Panc1 (cell line): ENCODE data around the gene CLRN1. TPM values are rescaled to one million over a fixed set of nuclear protein-coding genes. Genes with fewer than 3 reads are reported as not detected.

Experiments used
- ATAC-seq: fragments of 200-7000 bp; cut with Tn5 transposase; 2 replicates; pipeline ENCODE4 v1.9.1; 2020; ENCODE audit warnings: mild to moderate bottlenecking, moderate library complexity
- BruUV-seq: library from RNA; stranded (reverse); fragments of 400-500 nt; replicated peaks from 2 replicates; lab custom pipeline; 2021; lab: Mats Ljungman, UMichigan
- CTCF ChIA-PET: fragments of 300-600 bp; sonication (Branson Sonifier 250); formaldehyde crosslinking; loops from one replicate; lab custom pipeline; 2022; ENCODE audit warnings: antibody characterized with exemption; lab: Charles Lee
- POLR2A ChIA-PET: fragments of 300-600 bp; sonication (Branson Sonifier 250); formaldehyde crosslinking; loops from one replicate; lab custom pipeline; 2022; ENCODE audit warnings: antibody characterized with exemption; lab: Charles Lee
- DNase-seq: peaks from one replicate; pipeline ENCODE4 v3.0.0-alpha.2; 2010; ENCODE audit warnings: low read depth, low spot score
- H3K27ac ChIP-seq: 2 replicates; pipeline ENCODE4 v1.5.1; 2011; ENCODE audit warnings: mild to moderate bottlenecking, low read length, inconsistent platforms
- H3K27me3 ChIP-seq: fragments of 200-500 bp; sonication (Bioruptor generic); 2 replicates; pipeline ENCODE4 v1.6.0; 2014; ENCODE audit warnings: low read length, inconsistent platforms; ENCODE audit not compliant: control insufficient read depth, insufficient read depth
- H3K36me3 ChIP-seq: fragments of 200-500 bp; sonication (Bioruptor generic); 2 replicates; pipeline ENCODE4 v1.5.1; 2014; ENCODE audit warnings: inconsistent platforms, mild to moderate bottlenecking, low read length, moderate library complexity; ENCODE audit not compliant: control insufficient read depth, insufficient read depth
- H3K4me1 ChIP-seq: 2 replicates; pipeline ENCODE4 v1.5.1; 2011; ENCODE audit warnings: inconsistent platforms, mild to moderate bottlenecking, low read length, moderate library complexity; ENCODE audit not compliant: control insufficient read depth, insufficient read depth
- H3K4me3 ChIP-seq, 2 experiments: 2 replicates each; pipeline ENCODE4 v1.5.1; 2011 to 2012; ENCODE audit warnings: low read depth in 2 of 2, low read length in 2 of 2, mild to moderate bottlenecking in 2 of 2, inconsistent platforms in 1 of 2, moderate library complexity in 1 of 2
- H3K9me3 ChIP-seq: fragments of 200-500 bp; sonication (Bioruptor generic); 2 replicates; pipeline ENCODE4 v1.5.1; 2014; ENCODE audit warnings: low read depth, mild to moderate bottlenecking, inconsistent platforms, low read length, moderate library complexity; ENCODE audit not compliant: control insufficient read depth, insufficient read depth
- POLR2AphosphoS5 ChIP-seq: IDR thresholded peaks from 2 replicates; pipeline ENCODE4 v1.6.1; 2012; ENCODE audit warnings: mild to moderate bottlenecking, low read depth, low read length, moderate library complexity
- SIN3A ChIP-seq: IDR thresholded peaks from 2 replicates; pipeline ENCODE4 v1.6.1; 2012; ENCODE audit warnings: low read depth, mild to moderate bottlenecking, low read length, moderate library complexity, borderline replicate concordance; ENCODE audit not compliant: insufficient read depth
- TCF7L2 ChIP-seq: IDR thresholded peaks from 2 replicates; pipeline ENCODE4 v1.6.1; 2011; ENCODE audit warnings: mild to moderate bottlenecking, low read depth, low read length, inconsistent platforms
- in situ Hi-C: cut with HindIII; loops from 2 replicates; pipeline ENCODE4 v1.10.0; 2016; ENCODE audit warnings: low sequenced_read_pairs, low pct_unique_long_range_greater_than_20kb
- intact Hi-C: fragments of 100-400 bp; cut with micrococcal nuclease; formaldehyde crosslinking; loops from one replicate; pipeline ENCODE4 v1.10.0; 2022; ENCODE audit not compliant: unreplicated experiment
- total RNA-seq: library from RNA; stranded (reverse); gene quantifications from one replicate; pipeline ENCODE4 v1.2.1, GENCODE V29; 2021; ENCODE audit not compliant: unreplicated experiment
- TF ChIP-seq, protein P1 (sequence below): fragments of 450-650 bp; IDR thresholded peaks from 2 replicates; pipeline ENCODE4 v1.5.1; 2017; ENCODE audit warnings: mild to moderate bottlenecking
- TF ChIP-seq, protein P2 (sequence below), 2 experiments: IDR thresholded peaks; 2 replicates each; pipeline ENCODE4 v1.6.1; 2011 to 2012; ENCODE audit warnings: low read depth in 2 of 2, control low read depth in 1 of 2, low read length in 1 of 2, mild to moderate bottlenecking in 1 of 2, moderate library complexity in 1 of 2; ENCODE audit not compliant: insufficient read depth in 1 of 2

CLRN1 gene
- total RNA-seq, 1 experiment from 2014 or later = not detected

DNA sequence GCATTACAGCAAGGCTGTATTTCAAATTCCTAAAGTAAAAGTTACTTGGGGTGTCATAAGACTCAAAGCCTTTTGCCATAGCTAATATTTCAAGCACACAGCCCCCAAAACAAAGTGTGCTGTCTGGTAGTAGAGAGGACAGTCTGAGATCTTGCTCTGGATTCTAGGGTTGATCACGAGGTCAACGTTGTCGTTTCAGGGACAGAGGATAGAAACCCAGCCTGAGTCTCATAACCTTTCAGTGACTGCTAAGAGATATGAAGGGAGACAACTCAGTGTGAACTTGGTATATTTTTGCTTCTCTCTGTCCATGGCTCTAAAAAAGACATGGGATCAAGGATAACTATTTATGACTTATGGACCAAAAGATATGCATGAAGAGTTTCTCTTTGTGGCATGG is 41.7 kb downstream of the CLRN1 start:
- Histone ChIP-seq H3K36me3 (no peaks in the 10 kb centered on the region), H3K27me3 (peaks cover 32% of the 10 kb centered on the region), H3K9me3 (no peaks in the 10 kb centered on the region), H3K27ac (no peak overlapping the region), H3K4me1 (0 out of 2 replicates have a peak, but pooled peaks cover under 1% of the 10 kb centered on the region), H3K4me3 (no peak overlapping the region)
- intact Hi-C loops (no loop called here), in situ Hi-C loops (no loop called here)
- POLR2A ChIA-PET = no interaction called here
- CTCF ChIA-PET = no interaction called here
- TF ChIP-seq, protein P1, sequence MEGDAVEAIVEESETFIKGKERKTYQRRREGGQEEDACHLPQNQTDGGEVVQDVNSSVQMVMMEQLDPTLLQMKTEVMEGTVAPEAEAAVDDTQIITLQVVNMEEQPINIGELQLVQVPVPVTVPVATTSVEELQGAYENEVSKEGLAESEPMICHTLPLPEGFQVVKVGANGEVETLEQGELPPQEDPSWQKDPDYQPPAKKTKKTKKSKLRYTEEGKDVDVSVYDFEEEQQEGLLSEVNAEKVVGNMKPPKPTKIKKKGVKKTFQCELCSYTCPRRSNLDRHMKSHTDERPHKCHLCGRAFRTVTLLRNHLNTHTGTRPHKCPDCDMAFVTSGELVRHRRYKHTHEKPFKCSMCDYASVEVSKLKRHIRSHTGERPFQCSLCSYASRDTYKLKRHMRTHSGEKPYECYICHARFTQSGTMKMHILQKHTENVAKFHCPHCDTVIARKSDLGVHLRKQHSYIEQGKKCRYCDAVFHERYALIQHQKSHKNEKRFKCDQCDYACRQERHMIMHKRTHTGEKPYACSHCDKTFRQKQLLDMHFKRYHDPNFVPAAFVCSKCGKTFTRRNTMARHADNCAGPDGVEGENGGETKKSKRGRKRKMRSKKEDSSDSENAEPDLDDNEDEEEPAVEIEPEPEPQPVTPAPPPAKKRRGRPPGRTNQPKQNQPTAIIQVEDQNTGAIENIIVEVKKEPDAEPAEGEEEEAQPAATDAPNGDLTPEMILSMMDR = no peak
- TF ChIP-seq TCF7L2 = no peak
- no peak for TF ChIP-seq POLR2AphosphoS5
- no peak for TF ChIP-seq SIN3A
- TF ChIP-seq, protein P2, sequence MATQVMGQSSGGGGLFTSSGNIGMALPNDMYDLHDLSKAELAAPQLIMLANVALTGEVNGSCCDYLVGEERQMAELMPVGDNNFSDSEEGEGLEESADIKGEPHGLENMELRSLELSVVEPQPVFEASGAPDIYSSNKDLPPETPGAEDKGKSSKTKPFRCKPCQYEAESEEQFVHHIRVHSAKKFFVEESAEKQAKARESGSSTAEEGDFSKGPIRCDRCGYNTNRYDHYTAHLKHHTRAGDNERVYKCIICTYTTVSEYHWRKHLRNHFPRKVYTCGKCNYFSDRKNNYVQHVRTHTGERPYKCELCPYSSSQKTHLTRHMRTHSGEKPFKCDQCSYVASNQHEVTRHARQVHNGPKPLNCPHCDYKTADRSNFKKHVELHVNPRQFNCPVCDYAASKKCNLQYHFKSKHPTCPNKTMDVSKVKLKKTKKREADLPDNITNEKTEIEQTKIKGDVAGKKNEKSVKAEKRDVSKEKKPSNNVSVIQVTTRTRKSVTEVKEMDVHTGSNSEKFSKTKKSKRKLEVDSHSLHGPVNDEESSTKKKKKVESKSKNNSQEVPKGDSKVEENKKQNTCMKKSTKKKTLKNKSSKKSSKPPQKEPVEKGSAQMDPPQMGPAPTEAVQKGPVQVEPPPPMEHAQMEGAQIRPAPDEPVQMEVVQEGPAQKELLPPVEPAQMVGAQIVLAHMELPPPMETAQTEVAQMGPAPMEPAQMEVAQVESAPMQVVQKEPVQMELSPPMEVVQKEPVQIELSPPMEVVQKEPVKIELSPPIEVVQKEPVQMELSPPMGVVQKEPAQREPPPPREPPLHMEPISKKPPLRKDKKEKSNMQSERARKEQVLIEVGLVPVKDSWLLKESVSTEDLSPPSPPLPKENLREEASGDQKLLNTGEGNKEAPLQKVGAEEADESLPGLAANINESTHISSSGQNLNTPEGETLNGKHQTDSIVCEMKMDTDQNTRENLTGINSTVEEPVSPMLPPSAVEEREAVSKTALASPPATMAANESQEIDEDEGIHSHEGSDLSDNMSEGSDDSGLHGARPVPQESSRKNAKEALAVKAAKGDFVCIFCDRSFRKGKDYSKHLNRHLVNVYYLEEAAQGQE (IDR thresholded peaks at IDR 0.05; ENCODE audit: insufficient read depth in 1 of 2, low read depth in 2 of 2, low read length in 1 of 2) = no peak
- no TSS peak for BruUV-seq
- ATAC-seq (no peak), DNase-seq (no peak)

DNA sequence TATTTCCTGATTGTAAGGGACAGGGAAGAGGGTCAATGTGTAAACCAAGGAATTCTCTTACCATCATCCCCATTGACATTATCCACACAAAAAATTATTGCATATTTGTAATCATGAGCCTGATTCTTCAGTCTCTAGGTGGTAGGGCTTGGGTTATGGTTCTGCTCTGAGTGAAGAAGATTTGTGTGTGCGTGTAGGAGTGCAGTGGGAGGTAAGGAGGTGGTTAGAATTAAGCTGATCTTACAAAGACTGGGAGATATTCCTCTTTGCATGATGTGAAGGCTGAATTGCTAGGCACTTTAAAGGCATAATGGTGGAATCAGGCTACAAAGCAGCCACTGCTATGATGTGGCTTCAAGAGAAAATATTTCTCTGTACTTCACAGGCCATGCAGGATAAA is 44.3 kb downstream of the CLRN1 start:
- Histone ChIP-seq H3K36me3 (no peaks in the 10 kb centered on the region), H3K27me3 (peaks cover 32% of the 10 kb centered on the region), H3K4me3 (no peak overlapping the region), H3K4me1 (0 out of 2 replicates have a peak, but pooled peaks cover 3% of the 10 kb centered on the region), H3K27ac (no peak overlapping the region), H3K9me3 (no peaks in the 10 kb centered on the region)
- no TSS peak for BruUV-seq
- in situ Hi-C loops = no loop called here
- TF ChIP-seq, protein P2 (IDR thresholded peaks at IDR 0.05; ENCODE audit: insufficient read depth in 1 of 2, low read depth in 2 of 2, low read length in 1 of 2) = no peak
- no peak for TF ChIP-seq TCF7L2
- TF ChIP-seq, protein P1 = no peak
- no peak for TF ChIP-seq SIN3A
- TF ChIP-seq POLR2AphosphoS5 = no peak
- POLR2A ChIA-PET = no interaction called here
- CTCF ChIA-PET = no interaction called here
- DNase-seq = no peak
- ATAC-seq = no peak
- intact Hi-C loops = loop anchor here (5.0 kb wide), 1 partner anchor 219 kb away; no protein-coding TSS in a partner anchor
